Aorta (tissue), 5 donors: ENCODE data around the gene ADCK1. TPM values are rescaled to one million over a fixed set of nuclear protein-coding genes. Genes with fewer than 3 reads are reported as not detected.
"Not testable (repeated sequence)": the region's sequence is repeated elsewhere in the genome, so short reads cannot be mapped to it uniquely, and the experiment has no call there.

Source experiments
- ATAC-seq: fragments of 200-7000 bp; cut with Tn5 transposase; one replicate; pipeline ENCODE4 v1.9.1; 2022; ENCODE audit warnings: moderate library complexity; ENCODE audit not compliant: low FRiP score
- DNase-seq, 2 donors: peaks; one replicate each; pipeline ENCODE4 v3.0.0-alpha.2; 2020
- H3K27ac ChIP-seq, 2 donors: one replicate each; pipeline ENCODE4 v1.5.1; 2013; ENCODE audit warnings: low read length in 2 of 2, mild to moderate bottlenecking in 2 of 2, moderate library complexity in 2 of 2, control low read depth in 1 of 2, inconsistent platforms in 1 of 2, low read depth in 1 of 2
- H3K27me3 ChIP-seq, 2 donors: one replicate each; pipeline ENCODE4 v1.6.1; 2013; ENCODE audit warnings: control low read depth in 1 of 2, low read length in 1 of 2, mild to moderate bottlenecking in 1 of 2, moderate library complexity in 1 of 2; ENCODE audit not compliant: insufficient read depth in 2 of 2, control insufficient read depth in 1 of 2
- H3K36me3 ChIP-seq, 2 donors: one replicate each; pipeline ENCODE4 v1.6.1; 2013; ENCODE audit warnings: control low read depth in 1 of 2, low read length in 1 of 2, mild to moderate bottlenecking in 1 of 2; ENCODE audit not compliant: insufficient read depth in 2 of 2, control insufficient read depth in 1 of 2
- H3K4me1 ChIP-seq, 2 donors: one replicate each; pipeline ENCODE4 v1.6.1; 2013; ENCODE audit warnings: low read length in 2 of 2, control low read depth in 1 of 2, mild to moderate bottlenecking in 1 of 2, moderate library complexity in 1 of 2; ENCODE audit not compliant: insufficient read depth in 2 of 2, control insufficient read depth in 1 of 2
- H3K4me3 ChIP-seq, 2 donors: one replicate each; pipeline ENCODE4 v1.5.1; 2013; ENCODE audit warnings: low read length in 2 of 2, control low read depth in 1 of 2, mild to moderate bottlenecking in 1 of 2
- H3K9me3 ChIP-seq: one replicate; pipeline ENCODE4 v1.6.1; 2013; ENCODE audit warnings: mild to moderate bottlenecking, low read length; ENCODE audit not compliant: control insufficient read depth
- WGBS, 2 donors: extraction: QIAGEN DNeasy Blood & Tissue Kit; methylation state at CpG; one replicate each; pipeline ENCODE4 v1.1.7; 2013; 5-methylcytosine and 5-hydroxymethylcytosine counted together
- intact Hi-C, 2 donors: fragments of 100-400 bp; cut with DNase I; formaldehyde crosslinking; loops; one replicate each; pipeline versions ENCODE4 v1.14.2 to v1.15.0; 2022
- polyA plus RNA-seq, 2 donors: library from polyadenylated mRNA; stranded (reverse); fragments of 200-250 nt; gene quantifications; one replicate each; pipeline ENCODE4 v1.2.3, GENCODE V29; 2013
- total RNA-seq, 2 donors: library from RNA; stranded (reverse); fragmentation: NEBNext Ultra II Directional; extraction: Animal tissue kit (Norgen Biotek cat#: 25700); gene quantifications; one replicate each; pipeline ENCODE4 v1.2.1, GENCODE V29; 2021
- donor health status: healthy with polysubstance abuse.
- donor health status: Bipolar disorder and iron deficiency.
- donor health status: DM: no; HTN: no; CAD: no.
- donor health status: DM: no; HTN: no; CAD: no.
- donor health status: DM: yes; HTN: yes; CAD: no.

ADCK1 gene
- total and polyA plus RNA-seq, 4 donors, result 2.4 to 7.3 (median 4.5) TPM

DNA sequence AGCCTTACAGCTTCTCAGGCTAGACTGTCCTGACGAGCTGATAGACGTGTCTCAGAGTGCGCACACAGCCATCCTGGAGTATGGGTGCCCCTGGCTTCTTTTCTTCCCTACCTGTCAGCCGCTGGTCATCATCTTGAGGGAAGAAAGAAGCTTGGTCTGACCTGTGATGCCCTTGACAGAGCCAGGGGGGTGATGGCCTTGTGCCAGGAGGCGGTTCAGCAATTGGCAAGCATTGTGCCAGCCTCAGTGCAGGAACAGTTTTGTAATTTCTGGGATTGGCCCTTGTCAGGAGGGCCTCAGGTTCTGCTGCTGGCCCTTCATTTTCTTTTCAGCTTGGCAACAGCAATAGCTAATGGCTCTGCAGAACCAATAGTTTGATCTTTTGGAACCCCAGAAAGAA lies 80.1 kb downstream of the ADCK1 start:
- WGBS, 2 donors, result 84 to 86% methylated on average over 5 of the region's 5 CpGs
- ATAC-seq (no peak), DNase-seq (no peak)
- H3K27ac ChIP-seq, result no peak overlapping the region
- H3K4me1 ChIP-seq, result no peaks in the 10 kb centered on the region
- no peaks in the 10 kb centered on the region for H3K9me3 ChIP-seq
- no peak overlapping the region for H3K4me3 ChIP-seq
- no peaks in the 10 kb centered on the region for H3K36me3 ChIP-seq
- H3K27me3 ChIP-seq, result no peaks in the 10 kb centered on the region
- intact Hi-C loops, result no loop called here

DNA sequence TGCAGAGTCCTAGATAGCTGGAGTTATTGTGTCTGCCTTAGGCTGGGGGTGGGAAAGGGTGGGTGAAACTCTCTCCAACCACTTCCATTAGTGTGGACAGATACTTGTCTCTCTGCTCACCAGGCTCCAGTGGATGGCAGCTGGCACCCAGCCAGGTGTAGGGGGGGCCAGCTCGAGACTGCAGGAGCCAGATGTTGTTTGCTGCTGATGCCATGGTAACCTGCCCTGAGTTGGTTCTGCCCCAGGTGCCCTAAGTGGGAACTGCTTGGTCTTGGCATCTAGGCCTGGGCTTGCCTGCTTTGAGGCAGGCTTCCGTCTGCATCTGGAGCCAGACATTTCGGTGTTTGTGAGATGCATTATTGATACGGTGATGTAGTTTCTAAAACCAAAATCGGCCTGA lies 82.2 kb downstream of the ADCK1 start:
- no peaks in the 10 kb centered on the region for H3K27me3 ChIP-seq
- no peak for ATAC-seq
- intact Hi-C loops, result no loop called here
- peaks cover 0 to 2% of the 10 kb centered on the region in 2 donors for H3K36me3 ChIP-seq
- WGBS, 2 donors, result 47 to 53% methylated on average over 5 of the region's 5 CpGs
- H3K9me3 ChIP-seq, result no peaks in the 10 kb centered on the region
- no peak for DNase-seq
- no peaks in the 10 kb centered on the region for H3K4me1 ChIP-seq
- no peak overlapping the region for H3K27ac ChIP-seq
- H3K4me3 ChIP-seq, result no peak overlapping the region

DNA sequence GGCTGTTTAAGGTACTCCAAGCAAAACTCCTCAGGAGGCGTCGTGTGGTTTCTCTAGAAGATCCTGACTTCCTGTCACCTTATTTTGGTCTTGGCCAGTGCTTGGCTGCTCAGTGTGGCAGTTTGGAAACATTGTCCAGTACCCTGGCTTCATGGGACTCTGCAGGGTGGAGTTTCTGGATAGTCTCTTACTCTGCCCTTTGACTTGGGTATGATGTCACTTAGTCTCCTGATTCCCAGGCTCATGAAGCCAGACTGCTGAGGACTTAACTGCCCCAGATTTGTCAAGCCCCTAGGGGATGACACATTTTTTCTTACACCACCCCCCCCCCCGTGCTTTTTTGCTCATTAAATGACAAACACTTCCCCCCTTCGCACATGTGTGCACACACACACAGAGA lies 82.7 kb downstream of the ADCK1 start:
- DNase-seq (no peak), ATAC-seq (no peak)
- no peak overlapping the region for H3K4me3 ChIP-seq
- H3K27ac ChIP-seq, result no peak overlapping the region
- no peaks in the 10 kb centered on the region for H3K4me1 ChIP-seq
- H3K9me3 ChIP-seq, result no peaks in the 10 kb centered on the region
- peaks cover 0 to 4% of the 10 kb centered on the region in 2 donors for H3K36me3 ChIP-seq
- 45 to 58% methylated on average over 4 of the region's 4 CpGs for WGBS, 2 donors
- no peaks in the 10 kb centered on the region for H3K27me3 ChIP-seq
- intact Hi-C loops, result no loop called here

DNA sequence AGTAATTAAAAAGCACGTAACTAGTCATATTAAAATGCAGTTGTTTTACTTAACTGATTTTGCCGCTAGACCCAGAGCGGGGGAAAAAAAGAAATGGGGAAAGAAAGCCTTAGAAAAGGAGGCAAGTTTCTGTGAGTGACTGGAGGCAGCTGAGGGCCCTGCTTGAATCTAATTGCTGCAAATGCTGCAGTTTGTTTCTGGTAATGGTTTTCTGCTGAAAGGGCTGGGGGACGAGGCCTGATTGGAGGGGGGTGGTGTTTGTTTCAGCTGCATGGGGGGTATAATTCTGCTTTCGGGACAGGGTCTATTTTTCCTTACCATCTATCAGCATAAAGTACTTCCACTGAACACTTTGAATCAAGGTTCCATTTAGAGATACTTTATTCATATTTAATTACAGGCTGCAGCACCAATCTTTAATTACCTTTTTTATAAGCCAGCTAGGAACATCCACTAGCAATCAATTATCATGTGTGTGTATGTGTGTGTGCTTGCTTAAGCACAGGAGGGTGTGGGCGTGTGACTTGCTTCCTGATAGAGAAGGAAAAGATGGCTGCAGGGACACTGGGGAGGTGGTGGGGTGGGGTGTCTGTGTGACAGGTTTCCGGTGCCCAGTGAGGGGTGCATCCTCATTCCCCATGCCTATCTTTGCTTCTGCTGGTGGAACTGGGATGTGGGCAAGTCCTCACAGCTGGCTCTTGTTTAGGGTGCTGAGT lies 83.4 kb downstream of the ADCK1 start:
- intact Hi-C loops, result no loop called here
- Histone ChIP-seq H3K4me3 (no peak overlapping the region), H3K9me3 (no peaks in the 10 kb centered on the region), H3K27me3 (no peaks in the 10 kb centered on the region), H3K27ac (no peak overlapping the region), H3K36me3 (peaks cover 0 to 8% of the 10 kb centered on the region in 2 donors), H3K4me1 (no peaks in the 10 kb centered on the region)
- DNase-seq (peak in 1 of 2 donors; percentile 31), ATAC-seq (no peak)
- WGBS, 2 donors, result 90 to 91% methylated on average over 7 of the region's 7 CpGs

DNA sequence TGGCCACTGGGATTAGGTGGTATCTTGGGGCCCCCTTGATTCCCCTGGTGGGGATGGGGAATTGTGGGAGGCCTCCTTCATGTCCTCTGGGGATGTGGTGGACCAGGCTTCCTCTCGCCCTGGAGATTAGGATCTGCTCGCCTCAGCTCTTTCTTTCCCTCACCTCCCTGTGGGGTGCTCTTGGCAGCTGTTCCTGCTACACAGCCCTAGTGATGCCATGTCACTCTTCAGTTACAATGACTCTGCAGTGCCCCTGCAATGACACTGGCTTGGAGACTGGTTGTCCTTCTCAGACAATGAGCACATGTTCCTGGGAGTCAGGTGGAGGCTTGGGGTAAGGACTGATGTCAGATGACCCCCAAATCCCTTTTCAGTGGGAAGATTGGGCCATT lies 83.9 kb downstream of the ADCK1 start:
- 89 to 95% methylated on average over 2 of the region's 2 CpGs for WGBS, 2 donors
- H3K4me3 ChIP-seq, result no peak overlapping the region
- H3K4me1 ChIP-seq, result no peaks in the 10 kb centered on the region
- H3K9me3 ChIP-seq, result no peaks in the 10 kb centered on the region
- ATAC-seq, result no peak
- intact Hi-C loops, result no loop called here
- no peaks in the 10 kb centered on the region for H3K27me3 ChIP-seq
- peaks cover 0 to 8% of the 10 kb centered on the region in 2 donors for H3K36me3 ChIP-seq
- peak in 1 of 2 donors; percentile 0 for DNase-seq
- no peak overlapping the region for H3K27ac ChIP-seq

DNA sequence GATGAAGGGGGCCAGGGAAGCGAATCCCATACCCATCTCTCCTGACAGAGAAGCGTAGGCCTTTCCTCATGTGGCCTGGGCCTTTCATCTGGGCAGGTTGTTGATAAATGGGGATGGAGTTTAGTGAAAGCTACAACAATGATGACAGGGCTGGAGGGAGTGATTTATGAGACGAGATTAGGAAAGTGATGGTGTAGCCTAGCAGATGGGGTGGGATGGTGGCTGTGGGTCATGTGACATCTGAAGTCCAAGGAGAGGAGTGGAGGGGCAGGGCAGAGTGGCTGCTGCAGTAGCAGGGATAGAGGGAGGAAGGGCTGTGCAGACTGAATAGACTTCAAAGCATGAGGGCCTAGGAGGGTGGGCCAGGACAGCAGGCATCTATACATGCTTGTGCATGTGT lies 85.5 kb downstream of the ADCK1 start:
- ATAC-seq, result no peak
- Histone ChIP-seq H3K27me3 (no peaks in the 10 kb centered on the region), H3K4me1 (no peaks in the 10 kb centered on the region), H3K27ac (no peak overlapping the region), H3K9me3 (peaks cover 2% of the 10 kb centered on the region), H3K4me3 (no peak overlapping the region), H3K36me3 (peaks cover 0 to 8% of the 10 kb centered on the region in 2 donors)
- intact Hi-C loops, result no loop called here
- 94 to 97% methylated on average over 3 of the region's 3 CpGs for WGBS, 2 donors
- DNase-seq, result no peak

DNA sequence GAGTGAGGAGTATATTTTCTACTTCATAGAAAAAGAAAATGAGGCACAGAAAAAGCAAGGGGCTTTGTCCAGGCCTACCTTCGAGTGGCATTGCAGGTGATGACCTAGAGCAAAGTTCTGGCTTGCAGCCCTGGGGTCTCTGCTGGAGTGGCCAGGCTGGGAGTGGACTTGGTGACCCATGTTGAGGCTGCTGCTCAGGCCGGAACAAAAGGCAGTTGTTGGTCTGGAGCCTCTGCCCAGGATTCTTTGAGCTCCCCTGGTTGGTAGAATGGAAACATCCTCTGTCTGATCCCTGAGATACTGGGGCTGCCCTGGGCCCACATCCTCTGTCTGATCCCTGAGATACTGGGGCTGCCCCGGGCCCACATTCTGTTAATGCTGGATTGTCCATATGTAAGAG lies 86.1 kb downstream of the ADCK1 start:
- H3K4me1 ChIP-seq, result no peaks in the 10 kb centered on the region
- H3K36me3 ChIP-seq, result peaks cover 0 to 8% of the 10 kb centered on the region in 2 donors
- 90 to 95% methylated on average over 3 of the region's 3 CpGs for WGBS, 2 donors
- no peak for ATAC-seq
- no peak overlapping the region for H3K4me3 ChIP-seq
- H3K27me3 ChIP-seq, result no peaks in the 10 kb centered on the region
- no peak overlapping the region for H3K27ac ChIP-seq
- intact Hi-C loops, result no loop called here
- peaks cover 2% of the 10 kb centered on the region for H3K9me3 ChIP-seq
- no peak for DNase-seq

DNA sequence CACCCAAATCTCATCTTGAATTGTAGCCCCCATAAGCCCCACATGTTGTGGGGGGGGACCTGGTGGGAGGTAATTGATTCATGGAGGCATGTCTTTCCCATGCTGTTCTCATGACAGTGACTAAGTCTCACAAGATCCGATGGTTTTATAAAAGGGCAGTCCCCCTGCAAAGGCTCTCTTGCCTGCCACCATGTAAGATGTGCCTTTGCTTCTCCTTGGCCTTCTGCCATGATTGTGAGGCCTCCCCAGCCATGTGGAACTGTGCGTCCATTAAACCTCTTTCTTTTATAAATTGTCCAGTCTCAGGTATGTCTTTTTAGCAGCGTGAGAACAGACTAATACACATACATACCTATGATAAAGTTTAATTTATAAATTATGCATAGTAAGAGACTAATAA lies 89.0 kb downstream of the ADCK1 start:
- H3K27ac ChIP-seq, H3K36me3 ChIP-seq, H3K4me3 ChIP-seq, H3K9me3 ChIP-seq, H3K4me1 ChIP-seq, intact Hi-C loops, H3K27me3 ChIP-seq, ATAC-seq, DNase-seq: not testable (repeated sequence)
- WGBS, 2 donors, result 97 to 100% methylated on average over 3 of the region's 3 CpGs

DNA sequence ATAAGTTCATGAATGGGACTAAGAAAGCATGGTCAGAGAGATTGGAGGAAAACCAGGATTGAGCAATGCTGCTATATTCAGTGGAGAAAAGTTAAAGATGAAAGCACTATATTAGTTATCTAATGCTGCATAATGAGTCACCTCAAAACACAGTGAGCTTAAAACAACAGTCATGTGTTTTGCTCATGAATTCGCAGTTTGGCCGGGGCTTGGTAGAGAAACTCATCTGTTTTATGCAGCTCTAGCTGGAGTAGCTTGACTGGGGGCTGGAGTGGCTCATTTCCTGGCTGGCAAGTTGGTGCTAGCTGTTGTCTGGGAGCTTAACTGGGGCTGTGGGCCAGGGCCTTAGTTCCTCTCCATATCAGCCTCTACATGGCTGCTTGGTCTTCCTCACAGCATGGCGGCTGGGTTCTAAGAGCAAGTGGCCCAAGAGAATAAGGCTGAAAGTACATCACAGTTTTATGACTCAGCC lies 90.1 kb downstream of the ADCK1 start:
- intact Hi-C loops, result no loop called here
- WGBS, 2 donors, result 90 to 93% methylated on average over 3 of the region's 3 CpGs
- Histone ChIP-seq H3K27me3 (no peaks in the 10 kb centered on the region), H3K4me1 (no peaks in the 10 kb centered on the region), H3K4me3 (no peak overlapping the region), H3K9me3 (peaks cover 2% of the 10 kb centered on the region), H3K27ac (no peak overlapping the region), H3K36me3 (peaks cover 0 to 8% of the 10 kb centered on the region in 2 donors)
- no peak for DNase-seq
- peak; percentile 40 for ATAC-seq
